Measurements from ENCODE around the gene HMHB1.

Gene HMHB1

DNA sequence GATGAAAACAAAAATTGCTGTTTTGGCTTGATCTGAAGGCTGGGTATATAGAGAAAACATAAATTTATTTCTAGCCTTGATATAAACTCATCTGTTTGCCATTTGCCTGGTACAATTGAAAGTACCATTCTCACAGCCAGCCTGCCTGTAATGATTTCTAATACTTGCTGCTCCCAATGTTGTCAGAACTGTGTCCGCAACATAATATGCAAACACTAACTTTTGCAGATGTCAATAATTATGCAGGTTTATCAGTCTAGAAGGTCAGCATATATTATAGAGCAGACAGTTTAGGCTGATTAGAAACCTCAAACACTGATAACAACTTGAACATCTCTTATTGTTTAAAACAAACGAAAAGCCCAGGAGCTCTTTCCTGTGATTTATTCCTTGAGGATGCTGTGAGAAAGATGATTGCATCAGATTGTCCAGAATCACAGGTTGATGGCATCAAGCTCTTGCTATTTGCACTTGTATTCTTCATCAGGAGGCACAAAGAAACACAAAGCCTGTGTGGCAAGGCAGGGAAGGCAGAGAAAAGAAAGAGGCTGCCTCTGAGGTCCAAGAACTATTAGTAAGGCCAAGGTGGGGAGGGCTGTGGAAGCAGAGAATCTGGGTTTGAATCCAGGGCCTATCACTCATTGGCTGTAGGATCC lies 21.4 kb upstream of the HMHB1 start:
- TF ChIP-seq, protein P1, sequence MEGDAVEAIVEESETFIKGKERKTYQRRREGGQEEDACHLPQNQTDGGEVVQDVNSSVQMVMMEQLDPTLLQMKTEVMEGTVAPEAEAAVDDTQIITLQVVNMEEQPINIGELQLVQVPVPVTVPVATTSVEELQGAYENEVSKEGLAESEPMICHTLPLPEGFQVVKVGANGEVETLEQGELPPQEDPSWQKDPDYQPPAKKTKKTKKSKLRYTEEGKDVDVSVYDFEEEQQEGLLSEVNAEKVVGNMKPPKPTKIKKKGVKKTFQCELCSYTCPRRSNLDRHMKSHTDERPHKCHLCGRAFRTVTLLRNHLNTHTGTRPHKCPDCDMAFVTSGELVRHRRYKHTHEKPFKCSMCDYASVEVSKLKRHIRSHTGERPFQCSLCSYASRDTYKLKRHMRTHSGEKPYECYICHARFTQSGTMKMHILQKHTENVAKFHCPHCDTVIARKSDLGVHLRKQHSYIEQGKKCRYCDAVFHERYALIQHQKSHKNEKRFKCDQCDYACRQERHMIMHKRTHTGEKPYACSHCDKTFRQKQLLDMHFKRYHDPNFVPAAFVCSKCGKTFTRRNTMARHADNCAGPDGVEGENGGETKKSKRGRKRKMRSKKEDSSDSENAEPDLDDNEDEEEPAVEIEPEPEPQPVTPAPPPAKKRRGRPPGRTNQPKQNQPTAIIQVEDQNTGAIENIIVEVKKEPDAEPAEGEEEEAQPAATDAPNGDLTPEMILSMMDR (IDR thresholded peaks at IDR 0.05; ENCODE audit: low read depth, low read length): no peak

DNA sequence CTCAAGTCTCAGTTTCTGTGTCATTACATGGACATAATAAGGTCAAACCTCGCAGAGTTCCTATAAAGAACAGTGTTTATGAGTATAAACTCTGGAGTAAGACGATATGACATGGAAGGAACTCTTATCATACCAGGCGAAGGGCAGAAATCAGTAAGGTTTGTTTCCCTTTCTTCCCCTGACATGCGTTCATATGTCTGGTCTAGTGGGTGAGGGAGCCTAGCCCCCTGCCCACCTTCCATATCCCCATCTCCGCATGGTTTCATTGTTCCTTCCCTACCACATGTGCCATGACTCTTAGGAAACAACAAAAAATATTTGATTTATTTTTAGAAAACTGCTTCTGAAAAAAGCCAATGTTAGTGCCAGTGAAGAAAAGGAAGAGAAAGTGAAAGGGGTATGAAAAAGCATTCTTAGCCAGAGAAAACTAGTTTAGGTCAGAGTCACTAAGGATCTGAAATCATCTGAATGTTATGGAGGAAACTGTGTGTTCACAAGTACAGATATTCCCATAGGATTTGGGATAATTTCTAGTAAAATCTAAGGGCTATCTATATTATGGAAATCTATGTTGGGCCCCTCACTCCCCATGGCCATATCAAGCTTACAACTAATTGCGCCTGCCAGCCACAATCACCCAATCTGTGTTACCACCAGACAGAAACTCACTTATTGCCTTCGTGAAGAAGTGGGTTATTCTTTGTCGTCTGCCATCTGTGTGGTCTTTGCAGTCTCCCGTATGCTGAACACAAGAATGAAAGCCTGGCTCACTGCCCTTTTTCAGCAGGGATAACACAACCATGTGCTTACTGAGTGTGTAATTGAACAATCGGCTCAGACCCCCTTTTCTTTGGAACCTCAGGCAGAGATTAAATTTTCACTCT lies 19.9 kb upstream of the HMHB1 start:
- TF ChIP-seq, protein P1 (IDR thresholded peaks at IDR 0.05; ENCODE audit: low read depth, low read length): no peak
- DNase-seq (ENCODE audit: extremely low read depth, low read depth): no peak

More for the DNA sequence above, 21.4 kb upstream of the HMHB1 start:
- DNase-seq (ENCODE audit: extremely low read depth, low read depth): no peak

DNA sequence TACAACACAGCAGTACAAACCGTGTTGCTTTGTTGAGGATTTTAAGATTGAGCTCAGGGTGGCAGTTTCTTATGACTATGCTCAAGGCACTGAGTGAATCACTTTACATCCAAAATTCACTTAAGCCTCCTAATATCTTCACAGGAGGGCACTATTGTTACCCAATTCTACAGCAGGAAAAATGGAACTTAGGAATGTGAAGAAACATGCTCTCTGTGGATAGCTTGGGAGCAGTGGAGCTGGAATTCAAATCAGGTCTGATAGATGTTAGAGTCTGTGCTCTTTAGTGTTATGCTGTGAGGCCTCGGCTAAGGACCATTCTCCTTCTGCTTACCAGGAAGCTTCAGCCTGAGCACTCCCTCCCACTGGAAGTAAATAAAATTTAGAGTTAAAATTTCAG lies 18.7 kb upstream of the HMHB1 start:
- TF ChIP-seq, protein P1 (IDR thresholded peaks at IDR 0.05; ENCODE audit: low read depth, low read length): no peak
- no peak for DNase-seq (ENCODE audit: extremely low read depth, low read depth)

DNA sequence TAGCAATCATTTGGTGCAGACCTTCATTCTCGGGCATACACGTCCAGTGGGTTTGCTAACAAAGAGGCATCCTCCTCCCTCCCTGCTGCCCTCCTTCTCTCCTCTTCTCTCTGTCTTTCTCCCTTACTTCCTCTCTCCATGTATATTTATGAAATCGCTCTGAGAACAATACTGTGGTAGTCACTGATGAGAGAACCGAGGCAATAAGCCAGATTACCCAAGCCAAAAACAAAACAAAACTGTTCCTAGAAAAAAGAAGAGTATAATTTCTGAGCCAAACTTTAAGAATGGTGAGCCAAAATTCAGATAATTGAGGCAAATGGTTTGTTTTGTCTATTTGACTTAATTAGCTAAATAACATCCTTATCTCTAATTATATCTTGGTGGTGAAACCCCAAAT lies 15.8 kb upstream of the HMHB1 start:
- DNase-seq (ENCODE audit: extremely low read depth, low read depth): no peak
- TF ChIP-seq, protein P1 (IDR thresholded peaks at IDR 0.05; ENCODE audit: low read depth, low read length): no peak

DNA sequence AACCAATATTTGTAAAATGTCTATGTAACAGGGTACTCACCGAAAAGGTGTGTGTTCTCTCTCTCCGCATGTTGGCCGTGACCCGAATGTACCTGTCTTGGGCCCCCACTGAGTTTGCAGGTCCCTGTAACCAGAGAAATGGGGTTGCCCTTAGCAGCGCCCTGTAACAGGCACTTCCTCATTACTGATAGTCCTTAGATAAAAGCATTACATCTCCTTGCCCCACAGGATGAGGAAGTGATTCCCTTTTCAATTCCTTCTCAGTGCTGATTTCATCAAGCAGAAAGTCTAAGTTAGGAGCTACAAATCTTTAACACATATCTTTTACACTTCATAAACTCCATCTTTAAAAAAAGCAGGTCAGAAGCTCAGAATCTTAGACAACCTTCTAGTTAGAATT lies 15.2 kb upstream of the HMHB1 start:
- DNase-seq (ENCODE audit: extremely low read depth, low read depth): no peak
- TF ChIP-seq, protein P1 (IDR thresholded peaks at IDR 0.05; ENCODE audit: low read depth, low read length): no peak

DNA sequence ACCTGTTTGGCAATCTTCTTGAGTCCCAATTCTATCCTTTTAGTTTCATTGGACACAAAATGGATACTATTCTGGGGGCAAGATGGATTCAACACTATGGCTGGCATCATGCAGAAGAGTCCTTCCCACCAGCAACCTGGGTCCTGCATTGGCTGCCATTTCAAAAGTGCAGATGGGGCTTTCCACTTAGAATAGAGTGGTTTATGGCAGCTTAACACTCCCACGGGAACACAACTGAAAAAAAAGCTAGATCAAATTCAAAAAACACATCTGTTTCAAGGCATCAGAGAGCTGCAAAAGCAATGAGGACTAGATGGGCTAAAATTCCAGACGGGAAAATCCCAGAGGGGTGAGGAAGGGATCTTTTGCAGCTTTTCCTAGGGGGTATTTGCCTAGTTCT lies 11.2 kb upstream of the HMHB1 start:
- TF ChIP-seq, protein P1 (IDR thresholded peaks at IDR 0.05; ENCODE audit: low read depth, low read length): no peak

More for the DNA sequence above, 11.2 kb upstream of the HMHB1 start:
- DNase-seq (ENCODE audit: extremely low read depth, low read depth): no peak
